SIG-M5 treated with dmso at 0.1 percent for 504 hours (cell line): ENCODE results near the gene RUSF1.
"Not testable (repeated sequence)": the region's sequence is repeated elsewhere in the genome, so short reads cannot be mapped to it uniquely, and the experiment has no call there.

ENCODE experiments used
- DNase-seq: peaks from one replicate; lab custom pipeline; 2025; ENCODE audit not compliant: unreplicated experiment; lab: John Stamatoyannopoulos, UW

RUSF1 gene

GRCh38 chr16:31507929-31508705, at the start of gene RUSF1:
TSS of gene RUSF1 (minus strand) at chr16:31508391. CDS start at chr16:31508373, 18 bp downstream.
- peak; percentile 77 for DNase-seq

GRCh38 chr16:31542763-31543162, 34.6 kb upstream of the RUSF1 start:
- DNase-seq, result no peak

DNA sequence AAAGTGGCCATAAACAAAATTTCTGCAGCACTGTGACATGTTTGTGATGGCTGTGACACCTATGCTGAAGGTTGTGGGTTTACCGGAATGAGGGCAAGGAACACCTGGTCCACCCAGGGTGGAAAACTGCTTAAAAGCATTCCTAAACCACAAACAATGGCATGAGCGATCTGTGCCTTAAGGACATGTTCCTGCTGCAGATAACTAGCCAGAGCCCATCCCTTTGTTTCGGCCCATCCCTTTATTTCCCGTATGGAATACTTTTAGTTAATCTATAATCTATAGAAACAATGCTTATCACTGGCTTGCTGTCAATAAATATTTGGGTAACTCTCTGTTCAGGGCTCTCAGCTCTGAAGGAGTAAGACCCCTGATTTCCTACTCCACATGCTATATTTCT, 31.6 kb upstream of the RUSF1 start:
- not testable (repeated sequence) for DNase-seq

DNA sequence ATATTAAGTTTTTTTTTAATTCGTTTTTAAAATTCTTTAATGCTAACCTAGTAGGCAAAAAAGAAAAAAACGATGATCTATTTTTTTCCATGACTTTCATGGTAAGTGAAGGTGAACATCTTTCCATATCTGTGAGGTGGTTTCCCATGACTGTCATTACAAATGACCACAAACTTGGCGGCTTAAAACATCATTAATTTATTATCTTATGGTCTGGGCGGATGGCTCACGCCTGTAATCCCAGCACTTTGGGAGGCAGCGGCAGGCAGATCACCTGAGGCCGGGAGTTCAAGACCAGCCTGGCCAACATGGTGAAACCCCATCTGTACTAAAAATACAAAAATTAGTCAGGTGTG, 30.0 kb upstream of the RUSF1 start:
- DNase-seq, result not testable (repeated sequence)

- DNase-seq, result no peak
These were observed 29.4 kb upstream of the RUSF1 start for GRCh38 chr16:31537362-31538242.

GRCh38 chr16:31536804-31537361, 28.7 kb upstream of the RUSF1 start:
- DNase-seq, result no peak

- DNase-seq, result no peak
These were observed 27.5 kb upstream of the RUSF1 start for GRCh38 chr16:31535737-31536136.

DNA sequence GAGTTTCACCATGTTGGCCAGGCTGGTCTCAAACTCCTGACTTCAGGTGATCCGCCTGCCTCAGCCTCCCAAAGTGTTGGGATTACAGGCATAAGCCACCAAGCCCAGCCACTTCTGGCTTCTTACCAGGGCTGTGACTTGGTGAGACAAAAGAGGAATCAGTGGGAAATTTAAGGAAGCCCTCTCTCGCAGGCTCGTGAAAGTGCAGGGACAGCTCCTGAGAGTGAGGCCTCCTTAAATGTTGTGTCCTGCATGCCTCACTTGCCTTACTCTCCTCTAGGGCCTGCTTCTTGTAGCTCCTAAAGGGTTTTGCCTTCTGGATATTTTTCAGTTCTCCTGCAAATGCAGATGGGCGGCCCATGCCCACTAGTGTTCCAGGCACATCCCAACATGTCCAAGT, 24.7 kb upstream of the RUSF1 start:
- DNase-seq, result no peak

GRCh38 chr16:31532120-31532519, 23.9 kb upstream of the RUSF1 start:
- DNase-seq, result no peak

DNA sequence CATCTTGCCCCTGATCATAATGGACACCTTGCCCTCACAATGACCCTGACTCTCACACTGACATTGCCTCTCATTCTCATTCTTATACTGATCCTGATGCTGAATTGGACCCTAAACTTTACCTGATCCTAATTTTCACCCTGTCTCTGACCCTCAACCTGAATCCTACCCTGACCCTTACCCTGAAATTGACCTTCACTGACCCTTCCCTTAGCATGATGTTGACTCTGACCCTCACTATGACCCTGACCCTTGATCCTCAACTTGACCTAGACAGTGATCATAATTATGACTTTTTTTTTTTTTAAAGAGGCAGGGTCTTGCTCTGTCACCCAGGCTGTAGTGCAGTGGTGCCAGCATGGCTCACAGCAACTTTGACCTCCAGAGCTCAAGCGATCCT, 22.9 kb upstream of the RUSF1 start:
- DNase-seq, result no peak

DNA sequence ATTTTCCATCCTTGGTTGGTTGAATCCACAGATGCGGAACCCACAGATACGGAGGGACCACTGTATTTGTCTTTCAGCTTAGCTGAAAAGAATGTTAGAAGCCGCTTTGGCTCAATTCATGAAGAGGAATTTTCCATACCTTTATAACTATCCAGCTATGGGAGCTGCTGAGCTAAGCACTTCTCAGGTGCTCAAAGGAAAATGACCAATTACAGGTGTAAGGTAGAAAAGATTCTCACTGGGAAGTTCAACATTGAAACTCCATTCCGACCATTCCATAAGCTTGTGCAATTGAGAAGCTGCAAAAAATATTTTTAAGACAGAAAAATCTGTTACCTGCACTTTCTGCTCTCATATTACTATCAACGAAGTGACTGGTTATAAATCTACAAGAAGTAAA, 22.2 kb upstream of the RUSF1 start:
- no peak for DNase-seq

GRCh38 chr16:31529937-31530312, 21.7 kb upstream of the RUSF1 start:
- no peak for DNase-seq

- DNase-seq, result no peak
These were observed 21.1 kb upstream of the RUSF1 start for GRCh38 chr16:31529108-31529936.

- DNase-seq, result no peak
These were observed 20.4 kb upstream of the RUSF1 start for GRCh38 chr16:31528523-31529107.

DNA sequence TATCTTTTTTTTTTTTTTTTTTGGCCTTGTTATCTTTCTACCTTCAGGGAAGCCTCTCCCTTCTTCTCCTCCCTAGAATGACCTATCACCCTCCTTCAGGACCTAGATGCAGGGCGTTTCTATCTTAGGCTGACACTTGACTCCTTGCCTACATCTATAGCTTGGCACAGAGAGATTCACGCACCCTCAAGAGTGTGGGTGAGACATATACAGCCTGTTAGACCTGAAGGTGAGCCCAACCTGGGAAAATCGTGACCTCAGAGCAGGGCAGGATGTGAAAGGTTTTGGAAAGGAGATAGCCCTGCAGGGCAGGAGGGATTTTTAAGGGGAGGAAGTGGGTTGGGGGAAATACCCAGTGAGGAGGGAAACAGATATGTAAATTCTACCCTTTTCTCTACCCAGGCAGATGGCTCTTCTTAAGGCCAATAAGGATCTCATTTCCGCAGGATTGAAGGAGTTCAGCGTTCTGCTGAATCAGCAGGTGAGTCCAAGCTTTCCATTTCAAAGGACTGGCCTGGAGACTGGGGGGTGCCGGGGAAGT, 19.6 kb upstream of the RUSF1 start, which contains the start of gene AHSP:
Gene AHSP, plus strand, starts transcription at position 167 of the 541 bp plus-strand sequence. Its CDS starts 240 bp downstream, at position 407.
- DNase-seq, result no peak

GRCh38 chr16:31525113-31525512, 16.9 kb upstream of the RUSF1 start:
- no peak for DNase-seq

- not testable (repeated sequence) for DNase-seq
These were observed 15.6 kb upstream of the RUSF1 start for GRCh38 chr16:31523768-31524167.

DNA sequence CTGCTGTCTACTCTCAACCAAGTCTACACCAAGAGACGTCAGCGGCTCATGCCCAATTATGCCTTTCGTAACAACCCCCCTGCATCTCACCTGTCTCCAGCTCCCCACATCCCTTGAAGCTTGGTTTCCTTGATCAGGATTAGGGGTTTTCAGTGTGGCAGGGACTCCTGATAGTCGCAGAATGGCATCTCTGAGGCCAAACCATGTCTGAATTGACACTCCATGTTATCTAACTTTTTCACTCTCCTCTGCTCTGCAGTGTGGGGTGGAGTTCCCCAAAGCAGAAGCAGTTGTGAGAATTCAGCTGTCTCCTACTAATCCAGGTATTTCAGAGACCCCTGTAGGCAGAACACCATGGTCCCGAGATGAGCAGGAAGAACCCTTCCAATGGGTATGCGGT, 13.9 kb upstream of the RUSF1 start:
- DNase-seq, result no peak

DNA sequence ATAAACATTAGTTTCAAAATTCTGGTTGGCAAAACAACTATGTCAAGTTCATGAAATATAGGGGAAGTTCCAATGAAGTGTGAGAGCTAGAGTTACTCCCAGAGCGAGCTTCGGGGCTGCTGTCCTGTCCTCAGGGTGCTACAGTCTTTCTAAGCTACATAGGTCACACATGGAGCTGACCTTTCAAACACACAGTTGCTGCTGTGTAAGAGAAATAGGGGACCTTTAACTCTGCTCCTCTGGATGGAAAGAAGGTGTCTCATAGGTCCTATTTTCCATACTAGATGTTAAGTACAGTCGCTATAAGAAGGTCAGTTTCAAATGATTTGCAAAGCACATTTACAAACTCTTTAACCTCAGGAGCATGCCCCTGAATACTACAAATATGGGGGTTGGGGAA, 13.2 kb upstream of the RUSF1 start:
- DNase-seq, result no peak

DNA sequence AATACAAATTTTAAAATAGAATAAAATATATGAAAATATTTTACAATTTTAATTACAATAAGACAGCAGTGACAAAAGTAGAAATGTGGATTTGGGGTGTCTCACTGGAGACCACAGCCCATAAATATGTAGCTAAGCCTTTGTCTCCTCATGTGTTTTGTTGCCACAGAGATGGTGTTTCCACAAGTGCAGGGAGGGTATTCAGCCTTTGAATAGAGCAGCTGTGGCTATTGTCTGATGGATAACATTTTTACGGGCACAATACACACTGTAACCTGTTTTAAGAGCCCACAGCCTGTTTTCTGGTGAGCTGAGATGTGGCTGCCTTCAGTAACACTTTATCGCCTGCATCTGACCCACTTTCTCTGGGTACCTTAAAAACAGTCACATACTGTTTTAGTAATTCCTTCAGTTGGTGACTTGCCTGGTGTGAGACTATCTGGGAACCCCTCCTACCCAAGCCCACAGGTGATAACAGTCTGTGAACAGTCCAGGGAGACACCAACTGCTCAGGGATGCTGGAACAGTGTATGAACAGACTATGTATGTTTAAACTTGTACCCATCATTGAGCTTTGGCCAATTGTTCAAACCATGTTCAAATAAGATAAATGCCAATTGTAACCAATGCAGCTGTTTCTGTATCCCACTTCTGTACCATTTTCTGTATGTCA, 11.7 kb upstream of the RUSF1 start:
- no peak for DNase-seq
